ENCODE results near the gene L3MBTL4.

GRCh38 chr18:5973099-5973498, 441.6 kb downstream of the L3MBTL4 start:
- TF ChIP-seq POLR2A (IDR thresholded peaks at IDR 0.05; ENCODE audit: low read depth, low read length) (no peak), TAF1 (IDR thresholded peaks at IDR 0.05; ENCODE audit: borderline replicate concordance, low read depth, low read length) (no peak)

All from GM12892 (cell line).